Central memory CD8-positive, alpha-beta T cell (primary cell): ENCODE results near the gene RABL2A.
A peak's percentile ranks its signal among the peaks of the same experiment; 100 is the strongest.
"Not testable (repeated sequence)": the region's sequence is repeated elsewhere in the genome, so short reads cannot be mapped to it uniquely, and the experiment has no call there.

Source experiments
- ATAC-seq: fragments of 150-1000 bp; cut with Tn5 transposase; replicated peaks from 2 replicates; pipeline ENCODE4 v1.10.0; 2022; ENCODE audit warnings: mild to moderate bottlenecking, moderate FRiP score, moderate number of reproducible peaks; ENCODE audit not compliant: poor library complexity, severe bottlenecking; ENCODE audit errors: extremely low read depth
- DNase-seq, 2 donors: peaks; one replicate each; pipeline ENCODE4 v3.0.0; 2021; ENCODE audit warnings: low spot score in 2 of 2
- H3K27ac Mint-ChIP-seq: one replicate; pipeline ENCODE4 v1.8.0; 2022; ENCODE audit warnings: low read depth, mild to moderate bottlenecking, moderate library complexity, mixed read lengths
- H3K27me3 Mint-ChIP-seq: one replicate; pipeline ENCODE4 v1.8.0; 2022; ENCODE audit warnings: mixed read lengths
- H3K36me3 Mint-ChIP-seq: one replicate; pipeline ENCODE4 v1.8.0; 2022; ENCODE audit warnings: mild to moderate bottlenecking, moderate library complexity, mixed read lengths; ENCODE audit not compliant: insufficient read depth
- H3K4me1 Mint-ChIP-seq: one replicate; pipeline ENCODE4 v1.8.0; 2022; ENCODE audit warnings: mixed read lengths
- H3K4me3 Mint-ChIP-seq: one replicate; pipeline ENCODE4 v1.8.0; 2022; ENCODE audit warnings: mild to moderate bottlenecking, moderate library complexity, mixed read lengths
- H3K9me3 Mint-ChIP-seq: one replicate; pipeline ENCODE4 v1.8.0; 2022; ENCODE audit warnings: mixed read lengths

Gene RABL2A

DNA sequence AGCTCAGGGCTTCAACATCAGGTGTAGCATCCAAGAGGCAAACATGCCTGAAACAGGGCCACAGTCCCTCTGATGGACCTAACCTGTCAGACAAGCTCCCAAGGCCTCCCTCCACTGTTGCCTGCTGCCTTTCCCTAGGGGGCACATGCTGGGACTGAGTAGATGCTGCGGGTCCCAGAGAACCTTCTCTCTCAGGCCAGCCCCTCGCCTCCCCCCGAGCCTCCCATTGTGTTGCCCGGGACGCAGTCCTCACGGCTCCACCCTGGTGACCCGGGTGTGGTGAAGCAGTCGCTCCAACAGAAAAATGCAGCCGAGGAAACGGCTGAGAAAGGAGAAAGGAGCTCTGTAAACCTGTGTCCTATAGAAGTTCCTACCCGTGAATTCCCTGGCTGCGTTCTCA lies 8.3 kb downstream of the RABL2A start:
- not testable (repeated sequence) for H3K9me3 Mint-ChIP-seq, H3K4me3 Mint-ChIP-seq, H3K4me1 Mint-ChIP-seq, ATAC-seq, DNase-seq, H3K27me3 Mint-ChIP-seq, H3K27ac Mint-ChIP-seq
- peaks cover 12% of the 10 kb centered on the region for H3K36me3 Mint-ChIP-seq

DNA sequence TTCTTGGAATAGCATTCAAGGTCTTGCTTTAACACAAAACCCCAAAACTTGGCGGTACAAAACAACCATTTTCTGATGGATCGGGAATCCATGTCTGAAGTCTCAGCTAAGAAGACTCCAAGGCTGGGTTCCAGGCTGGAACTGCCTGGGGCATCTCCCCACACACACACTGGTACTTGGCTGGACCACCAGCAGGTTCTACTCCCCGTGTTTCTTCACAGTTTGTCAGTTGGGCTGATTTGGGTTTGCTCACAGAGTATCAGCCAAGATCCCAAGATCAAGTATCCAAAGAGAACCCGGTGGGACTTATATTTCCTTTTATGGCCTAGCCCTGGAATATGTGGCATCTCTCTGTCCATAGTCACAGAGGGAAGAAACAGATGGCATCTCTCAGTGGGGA lies 9.2 kb downstream of the RABL2A start:
- H3K36me3 Mint-ChIP-seq, H3K9me3 Mint-ChIP-seq, H3K4me3 Mint-ChIP-seq, H3K27me3 Mint-ChIP-seq, H3K27ac Mint-ChIP-seq, H3K4me1 Mint-ChIP-seq, DNase-seq, ATAC-seq: not testable (repeated sequence)

DNA sequence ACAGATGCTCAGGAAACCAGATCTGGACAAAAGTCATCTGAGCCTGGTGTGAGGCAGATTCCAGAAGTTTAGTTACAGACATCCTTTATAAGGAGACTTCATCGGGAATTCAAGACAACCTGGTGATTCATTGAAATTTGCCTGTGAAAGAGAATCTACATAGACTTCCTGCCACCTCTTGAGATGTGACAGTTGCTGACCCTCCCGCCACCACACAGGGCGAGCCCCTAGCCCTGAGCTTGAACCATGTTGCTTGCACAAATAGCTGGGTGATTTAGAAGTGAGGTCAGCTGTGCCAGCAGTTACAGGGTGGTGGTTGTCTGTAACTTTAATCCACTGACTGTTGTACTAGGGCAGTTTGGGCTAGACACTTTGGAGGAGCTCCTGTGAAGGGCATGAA lies 11.0 kb downstream of the RABL2A start:
- H3K9me3 Mint-ChIP-seq, H3K4me1 Mint-ChIP-seq, ATAC-seq, H3K4me3 Mint-ChIP-seq, H3K27me3 Mint-ChIP-seq, H3K27ac Mint-ChIP-seq, DNase-seq, H3K36me3 Mint-ChIP-seq: not testable (repeated sequence)

DNA sequence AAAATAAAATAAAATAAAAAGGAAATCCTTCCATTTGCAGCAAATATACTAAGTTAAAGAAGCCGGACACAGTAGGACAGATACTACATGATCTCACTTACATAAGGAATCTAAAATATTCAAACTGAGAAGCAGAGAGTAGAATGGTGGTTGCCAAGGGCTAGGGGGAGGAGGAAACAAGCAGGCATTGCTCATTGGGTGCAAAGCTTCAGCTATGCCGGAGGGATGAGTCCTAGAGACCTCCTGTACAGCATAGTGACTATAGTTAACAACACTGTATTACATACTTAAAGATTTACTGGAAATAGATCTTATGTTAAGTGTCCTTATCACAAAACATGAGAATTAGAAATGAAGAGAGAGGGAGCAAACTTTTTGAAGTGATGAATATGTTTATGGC lies 19.2 kb downstream of the RABL2A start:
- H3K27me3 Mint-ChIP-seq, H3K4me3 Mint-ChIP-seq, H3K27ac Mint-ChIP-seq, DNase-seq, ATAC-seq, H3K9me3 Mint-ChIP-seq, H3K4me1 Mint-ChIP-seq, H3K36me3 Mint-ChIP-seq: not testable (repeated sequence)

DNA sequence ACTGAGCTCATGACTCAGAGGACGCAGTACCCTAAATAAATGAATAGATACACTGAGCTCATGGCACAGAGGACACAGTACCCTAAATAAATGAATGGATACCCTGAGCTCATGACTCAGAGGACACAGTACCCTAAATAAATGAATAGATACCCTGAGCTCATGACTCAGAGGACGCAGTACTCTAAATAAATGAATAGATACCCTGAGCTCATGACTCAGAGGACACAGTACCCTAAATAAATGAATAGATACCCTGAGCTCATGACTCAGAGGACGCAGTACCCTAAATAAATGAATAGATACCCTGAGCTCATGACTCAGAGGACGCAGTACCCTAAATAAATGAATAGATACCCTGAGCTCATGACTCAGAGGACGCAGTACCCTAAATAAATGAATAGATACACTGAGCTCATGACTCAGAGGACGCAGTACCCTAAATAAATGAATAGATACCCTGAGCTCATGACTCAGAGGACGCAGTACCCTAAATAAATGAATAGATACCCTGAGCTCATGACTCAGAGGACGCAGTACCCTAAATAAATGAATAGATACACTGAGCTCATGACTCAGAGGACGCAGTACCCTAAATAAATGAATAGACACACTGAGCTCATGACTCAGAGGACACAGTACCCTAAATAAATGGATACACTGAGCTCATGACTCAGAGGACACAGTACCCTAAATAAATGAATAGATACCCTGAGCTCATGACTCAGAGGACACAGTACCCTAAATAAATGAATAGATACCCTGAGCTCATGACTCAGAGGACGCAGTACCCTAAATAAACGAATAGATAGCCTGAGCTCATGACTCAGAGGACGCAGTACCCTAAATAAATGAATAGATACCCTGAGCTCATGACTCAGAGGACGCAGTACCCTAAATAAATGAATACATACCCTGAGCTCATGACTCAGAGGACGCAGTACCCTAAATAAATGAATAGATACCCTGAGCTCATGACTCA lies 24.1 kb downstream of the RABL2A start:
- not testable (repeated sequence) for DNase-seq, ATAC-seq, H3K36me3 Mint-ChIP-seq, H3K27ac Mint-ChIP-seq, H3K27me3 Mint-ChIP-seq, H3K4me3 Mint-ChIP-seq, H3K9me3 Mint-ChIP-seq, H3K4me1 Mint-ChIP-seq

DNA sequence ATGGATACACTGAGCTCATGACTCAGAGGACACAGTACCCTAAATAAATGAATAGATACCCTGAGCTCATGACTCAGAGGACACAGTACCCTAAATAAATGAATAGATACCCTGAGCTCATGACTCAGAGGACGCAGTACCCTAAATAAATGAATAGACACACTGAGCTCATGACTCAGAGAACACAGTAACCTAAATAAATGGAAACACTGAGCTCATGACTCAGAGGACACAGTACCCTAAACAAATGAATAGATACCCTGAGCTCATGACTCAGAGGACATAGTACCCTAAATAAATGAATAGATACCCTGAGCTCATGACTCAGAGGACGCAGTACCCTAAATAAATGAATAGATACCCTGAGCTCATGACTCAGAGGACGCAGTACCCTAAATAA lies 25.5 kb downstream of the RABL2A start:
- not testable (repeated sequence) for H3K27me3 Mint-ChIP-seq, H3K4me3 Mint-ChIP-seq, H3K9me3 Mint-ChIP-seq, H3K4me1 Mint-ChIP-seq, H3K36me3 Mint-ChIP-seq, ATAC-seq, H3K27ac Mint-ChIP-seq, DNase-seq

DNA sequence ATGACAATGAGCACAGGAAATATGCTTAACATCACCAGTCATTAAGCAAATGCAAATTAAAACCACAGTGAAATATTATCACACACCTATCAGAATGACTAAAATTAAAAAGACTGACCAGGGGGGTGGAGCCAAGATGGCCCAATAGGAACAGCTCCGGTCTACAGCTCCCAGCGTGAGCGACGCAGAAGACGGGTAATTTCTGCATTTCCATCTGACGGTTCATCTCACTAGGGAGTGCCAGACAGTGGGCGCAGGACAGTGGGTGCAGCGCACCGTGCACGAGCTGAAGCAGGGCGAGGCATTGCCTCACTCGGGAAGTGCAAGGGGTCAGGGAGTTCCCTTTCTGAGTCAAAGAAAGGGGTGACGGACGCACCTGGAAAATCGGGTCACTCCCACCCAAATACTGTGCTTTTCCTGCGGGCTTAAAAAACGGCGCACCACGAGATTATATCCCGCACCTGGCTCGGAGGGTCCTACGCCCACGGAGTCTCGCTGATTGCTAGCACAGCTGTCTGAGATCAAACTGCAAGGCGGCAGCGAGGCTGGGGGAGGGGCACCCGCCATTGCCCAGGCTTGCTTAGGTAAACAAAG lies 29.1 kb downstream of the RABL2A start:
- H3K4me3 Mint-ChIP-seq = peak overlapping the region; percentile 78
- peaks cover 18% of the 10 kb centered on the region for H3K27me3 Mint-ChIP-seq
- peak in 1 of 2 donors; percentile 27 for DNase-seq
- H3K9me3 Mint-ChIP-seq, H3K36me3 Mint-ChIP-seq, H3K4me1 Mint-ChIP-seq: not testable (repeated sequence)
- H3K27ac Mint-ChIP-seq = peak overlapping the region; percentile 64
- ATAC-seq = peak; percentile 71

DNA sequence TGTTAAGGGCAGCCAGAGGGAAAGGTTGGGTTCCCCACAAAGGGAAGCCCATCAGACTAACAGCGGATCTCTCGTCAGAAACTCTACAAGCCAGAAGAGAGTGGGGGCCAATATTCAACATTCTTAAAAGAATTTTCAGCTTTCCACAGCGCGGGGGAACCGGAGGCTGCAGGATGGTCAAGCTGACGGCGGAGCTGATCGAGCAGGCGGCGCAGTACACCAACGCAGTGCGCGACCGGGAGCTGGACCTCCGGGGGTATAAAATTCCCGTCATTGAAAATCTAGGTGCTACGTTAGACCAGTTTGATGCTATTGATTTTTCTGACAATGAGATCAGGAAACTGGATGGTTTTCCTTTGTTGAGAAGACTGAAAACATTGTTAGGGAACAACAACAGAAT lies 30.7 kb downstream of the RABL2A start:
- not testable (repeated sequence) for H3K27ac Mint-ChIP-seq, H3K36me3 Mint-ChIP-seq, H3K4me3 Mint-ChIP-seq, DNase-seq, ATAC-seq, H3K4me1 Mint-ChIP-seq, H3K9me3 Mint-ChIP-seq
- peaks cover 18% of the 10 kb centered on the region for H3K27me3 Mint-ChIP-seq

DNA sequence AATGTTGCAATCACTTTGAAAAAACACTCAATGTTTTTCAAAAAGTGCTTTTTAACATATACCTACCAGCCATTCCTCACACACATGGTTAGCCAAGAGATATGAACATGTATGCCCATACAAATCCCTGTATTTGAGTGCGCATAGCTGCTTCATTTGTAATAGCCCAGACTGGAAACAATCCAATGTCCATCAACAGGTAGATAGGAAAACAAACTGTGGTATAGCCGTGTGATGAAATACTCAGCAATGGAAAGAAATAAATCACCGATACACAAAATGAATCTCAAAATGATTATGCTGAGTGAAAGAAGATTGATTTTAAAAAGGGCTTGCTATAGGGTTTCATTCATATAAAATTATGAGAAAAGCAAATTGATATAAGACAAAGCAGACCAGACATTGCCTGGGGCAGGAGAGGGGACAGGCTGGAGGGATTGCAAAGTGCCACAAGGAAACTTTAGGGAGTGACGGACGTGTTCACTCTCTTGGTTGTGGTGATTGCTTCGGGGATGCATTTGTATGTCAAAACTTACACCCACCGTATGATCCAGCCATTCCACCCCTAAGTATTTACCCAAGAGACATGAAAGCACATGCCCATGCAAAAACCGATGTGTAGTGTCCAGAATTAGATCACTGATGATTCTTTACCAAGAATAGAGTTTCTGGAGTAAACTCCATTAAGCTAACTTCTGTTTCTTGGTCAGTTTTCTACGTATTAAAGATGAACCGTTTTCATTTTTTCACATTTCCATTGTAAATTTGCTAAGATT lies 36.4 kb downstream of the RABL2A start:
- not testable (repeated sequence) for H3K27me3 Mint-ChIP-seq, H3K4me1 Mint-ChIP-seq, DNase-seq, H3K36me3 Mint-ChIP-seq, H3K4me3 Mint-ChIP-seq, H3K9me3 Mint-ChIP-seq, H3K27ac Mint-ChIP-seq, ATAC-seq

DNA sequence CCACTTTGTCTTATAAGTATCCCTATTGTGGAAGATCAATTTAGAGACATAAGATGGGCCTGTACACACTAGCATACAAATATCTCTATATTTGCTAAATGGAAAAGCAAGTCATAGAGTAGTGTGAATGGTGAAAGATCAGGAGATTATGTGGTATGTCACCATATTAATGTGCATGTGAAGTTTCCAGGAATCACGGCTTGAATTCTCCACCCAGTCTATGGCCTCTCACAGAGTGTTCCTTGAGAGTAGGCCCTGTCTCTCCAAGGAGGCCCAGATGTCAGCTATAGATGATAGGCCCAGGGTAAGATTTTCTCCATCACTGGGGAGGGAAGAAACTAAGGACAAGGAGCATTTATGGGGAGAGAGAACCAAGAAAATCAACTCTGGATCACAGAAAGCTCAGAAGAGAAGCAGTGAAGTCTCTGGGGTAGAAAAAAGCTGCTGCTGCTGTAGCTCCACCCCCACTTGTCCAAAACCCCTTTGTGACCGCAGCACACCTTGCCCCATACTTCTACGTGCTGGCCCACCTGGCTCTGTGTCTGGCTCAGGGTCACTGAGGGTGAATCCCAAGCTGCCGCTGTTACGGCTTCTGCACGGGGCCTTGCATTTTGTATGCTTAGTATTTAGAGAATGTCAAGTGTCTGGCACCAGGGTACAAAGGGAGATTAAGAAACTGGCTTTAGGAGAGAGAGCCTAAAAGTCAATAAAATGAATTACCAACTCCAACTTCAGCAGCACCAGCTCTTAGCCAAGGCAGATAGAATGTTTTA lies 37.9 kb downstream of the RABL2A start:
- H3K9me3 Mint-ChIP-seq, H3K36me3 Mint-ChIP-seq, H3K4me1 Mint-ChIP-seq, DNase-seq, H3K4me3 Mint-ChIP-seq, H3K27me3 Mint-ChIP-seq, H3K27ac Mint-ChIP-seq, ATAC-seq: not testable (repeated sequence)

DNA sequence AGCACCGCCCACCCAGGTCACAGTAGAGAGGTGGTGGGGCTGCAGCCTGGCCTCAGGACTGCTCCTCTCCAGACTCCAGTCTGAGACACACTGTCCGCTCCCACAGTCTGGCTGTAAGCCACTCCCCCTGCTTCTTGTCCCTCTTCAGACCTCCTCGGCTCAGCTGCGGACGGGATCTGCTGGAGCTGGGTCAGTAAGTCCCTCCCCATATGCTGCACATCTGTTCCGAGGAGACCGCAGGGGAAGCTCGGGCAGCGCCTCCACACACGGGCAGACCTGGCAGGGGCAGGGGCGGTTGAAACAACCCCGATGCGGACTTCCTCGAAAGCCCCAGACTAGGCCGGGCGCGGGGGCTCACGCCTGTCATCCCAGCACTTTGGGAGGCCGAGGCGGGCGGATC lies 41.9 kb downstream of the RABL2A start:
- ATAC-seq, H3K4me1 Mint-ChIP-seq, H3K9me3 Mint-ChIP-seq: not testable (repeated sequence)

DNA sequence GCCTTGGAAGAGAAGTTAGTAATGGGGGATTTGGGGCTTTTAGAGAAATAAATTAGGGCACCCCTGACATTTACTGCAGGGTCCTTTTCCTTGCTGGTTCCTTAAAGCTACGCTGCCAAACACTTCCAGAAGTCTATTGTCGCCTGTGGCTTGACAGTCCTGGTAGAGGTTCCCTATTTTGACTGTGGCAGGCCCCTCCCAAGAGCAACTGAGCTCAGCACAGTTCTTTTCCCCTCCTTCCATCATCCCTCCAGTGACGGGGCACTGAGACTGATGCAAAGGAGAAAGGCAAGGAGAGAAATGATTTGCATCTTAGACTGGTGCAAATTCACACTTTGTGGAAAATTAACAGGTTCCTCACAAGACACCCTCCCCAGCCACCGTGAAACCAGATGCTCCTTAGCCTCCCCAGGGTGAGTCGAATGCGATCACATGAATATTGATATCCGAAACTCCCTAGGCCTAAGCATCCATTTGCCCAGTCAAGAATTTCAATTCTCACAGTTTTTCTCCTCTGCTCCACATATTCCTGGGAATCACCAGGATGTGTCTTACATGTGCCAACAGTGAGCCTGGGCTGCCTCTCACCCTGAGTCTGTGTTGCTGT lies 45.4 kb downstream of the RABL2A start:
- DNase-seq (no peak), ATAC-seq (no peak)
- Mint-ChIP-seq H3K36me3 (no peaks in the 10 kb centered on the region), H3K9me3 (no peaks in the 10 kb centered on the region), H3K4me3 (no peak overlapping the region), H3K27ac (no peak overlapping the region), H3K27me3 (no peaks in the 10 kb centered on the region), H3K4me1 (no peaks in the 10 kb centered on the region)

More for the DNA sequence above, 41.9 kb downstream of the RABL2A start:
- not testable (repeated sequence) for H3K27ac Mint-ChIP-seq, H3K36me3 Mint-ChIP-seq, H3K4me3 Mint-ChIP-seq, DNase-seq, H3K27me3 Mint-ChIP-seq
